Liver (tissue), 9 donors: ENCODE data around the gene MAP3K20. TPM values are rescaled to one million over a fixed set of nuclear protein-coding genes. Genes with fewer than 3 reads are reported as not detected.

Source experiments
- DNase-seq: peaks from one replicate; pipeline ENCODE4 v3.0.0-alpha.2; 2017; ENCODE audit warnings: low spot score
- H3K27ac ChIP-seq, 2 donors: one replicate each; pipeline ENCODE4 v1.7.0; 2013; ENCODE audit warnings: inconsistent platforms in 2 of 2, low read length in 2 of 2, control low read depth in 1 of 2, low read depth in 1 of 2, mild to moderate bottlenecking in 1 of 2
- H3K27me3 ChIP-seq, 4 donors: one replicate each; pipeline versions ENCODE4 v1.6.1 to v1.7.0; 2013; ENCODE audit warnings: low read length in 3 of 4, inconsistent platforms in 1 of 4, mild to moderate bottlenecking in 1 of 4, moderate library complexity in 1 of 4; ENCODE audit not compliant: control insufficient read depth in 4 of 4, insufficient read depth in 4 of 4
- H3K36me3 ChIP-seq, 4 donors: one replicate each; pipeline versions ENCODE4 v1.6.1 to v1.7.0; 2013; ENCODE audit warnings: low read length in 3 of 4, mild to moderate bottlenecking in 3 of 4, low read depth in 1 of 4, moderate library complexity in 1 of 4; ENCODE audit not compliant: control insufficient read depth in 4 of 4, insufficient read depth in 3 of 4
- H3K4me1 ChIP-seq, 4 donors: one replicate each; pipeline versions ENCODE4 v1.6.1 to v1.7.0; 2013; ENCODE audit warnings: low read length in 3 of 4, mild to moderate bottlenecking in 3 of 4, moderate library complexity in 1 of 4; ENCODE audit not compliant: control insufficient read depth in 4 of 4, insufficient read depth in 4 of 4
- H3K4me3 ChIP-seq, 3 donors: one replicate each; pipeline versions ENCODE4 v1.6.1 to v1.7.0; 2013; ENCODE audit warnings: low read length in 3 of 3, control low read depth in 1 of 3, low read depth in 1 of 3, mild to moderate bottlenecking in 1 of 3
- H3K9ac ChIP-seq, 2 donors: one replicate each; pipeline ENCODE4 v1.7.0; 2013; ENCODE audit warnings: low read length in 2 of 2, mild to moderate bottlenecking in 2 of 2, moderate library complexity in 2 of 2, control low read depth in 1 of 2, low read depth in 1 of 2
- H3K9me3 ChIP-seq, 4 donors: one replicate each; pipeline versions ENCODE4 v1.6.1 to v1.7.0; 2013; ENCODE audit warnings: low read length in 3 of 4; ENCODE audit not compliant: control insufficient read depth in 4 of 4
- ATF3 ChIP-seq: IDR thresholded peaks from 2 replicates; pipeline ENCODE4 v1.6.1; 2016; ENCODE audit warnings: antibody characterized with exemption
- FOXA2 ChIP-seq: IDR thresholded peaks from 2 replicates; pipeline ENCODE4 v1.6.1; 2016; ENCODE audit warnings: antibody characterized with exemption
- GABPA ChIP-seq, 2 donors: IDR thresholded peaks in 1 of 2; conservative IDR thresholded peaks in 1 of 2; 2 replicates each; pipeline ENCODE4 v1.6.1; 2016; ENCODE audit warnings: antibody characterized with exemption in 2 of 2, mild to moderate bottlenecking in 1 of 2, moderate library complexity in 1 of 2
- HNF4A ChIP-seq, 2 donors: conservative IDR thresholded peaks; 2 replicates each; pipeline ENCODE4 v1.6.1; 2016; ENCODE audit warnings: antibody characterized with exemption in 2 of 2, mild to moderate bottlenecking in 2 of 2
- HNF4G ChIP-seq: IDR thresholded peaks from 2 replicates; pipeline ENCODE4 v1.6.1; 2016; ENCODE audit warnings: antibody characterized with exemption
- JUND ChIP-seq, 2 donors: IDR thresholded peaks; 2 replicates each; pipeline ENCODE4 v1.6.1; 2016; ENCODE audit warnings: antibody characterized with exemption in 2 of 2
- MAX ChIP-seq: IDR thresholded peaks from 2 replicates; pipeline ENCODE4 v1.6.1; 2016; ENCODE audit warnings: antibody characterized with exemption
- NR2F2 ChIP-seq: IDR thresholded peaks from 2 replicates; pipeline ENCODE4 v1.6.1; 2016; ENCODE audit warnings: antibody characterized with exemption
- RAD21 ChIP-seq, 2 donors: IDR thresholded peaks; 2 replicates each; pipeline ENCODE4 v1.6.1; 2016; ENCODE audit warnings: antibody characterized with exemption in 2 of 2, mild to moderate bottlenecking in 2 of 2
- REST ChIP-seq: IDR thresholded peaks from 2 replicates; pipeline ENCODE4 v1.6.1; 2016; ENCODE audit warnings: antibody characterized with exemption, mild to moderate bottlenecking
- RXRA ChIP-seq, 2 donors: IDR thresholded peaks; 2 replicates each; pipeline ENCODE4 v1.6.1; 2017 to 2018; ENCODE audit warnings: antibody characterized with exemption in 2 of 2, mild to moderate bottlenecking in 1 of 2
- SP1 ChIP-seq: IDR thresholded peaks from 2 replicates; pipeline ENCODE4 v1.6.1; 2018; ENCODE audit warnings: antibody characterized with exemption, mild to moderate bottlenecking
- TAF1 ChIP-seq: conservative IDR thresholded peaks from 2 replicates; pipeline ENCODE4 v1.6.1; 2016; ENCODE audit warnings: antibody characterized with exemption, mild to moderate bottlenecking
- YY1 ChIP-seq: IDR thresholded peaks from 2 replicates; pipeline ENCODE4 v1.6.1; 2016; ENCODE audit warnings: antibody characterized with exemption, mild to moderate bottlenecking
- WGBS: extraction: QIAGEN DNeasy Blood & Tissue Kit; methylation state at CpG from one replicate; pipeline ENCODE4 v1.1.7; 2013; 5-methylcytosine and 5-hydroxymethylcytosine counted together
- polyA plus RNA-seq, 2 donors: library from polyadenylated mRNA; stranded (reverse) in 1 of 2; unstranded in 1 of 2; fragments of 200-250 nt in 1 of 2; fragments of >200 nt in 1 of 2; fragmentation: Nextera tagmentation in 1 of 2; extraction: Ambion mirVana in 1 of 2; gene quantifications; one replicate each; pipeline versions ENCODE4 v1.2.1 to v1.2.3, GENCODE V29; 2013 to 2015
- total RNA-seq, 2 donors: library from RNA; depleted of rRNA; stranded (reverse); fragments of >200 nt; gene quantifications; one replicate each; pipeline ENCODE4 v1.2.3, GENCODE V29; 2014
- donor health status: healthy.
- donor health status: healthy.
- donor health status: healthy.
- donor health status: healthy.
- donor health status: healthy.

MAP3K20 gene
- total and polyA plus RNA-seq, 4 donors = 9.1 to 22.6 (median 14.9) TPM

- no peak for TF ChIP-seq ATF3
These were observed 33.9 kb downstream of the MAP3K20 start (continued) for GRCh38 chr2:173109253-173110188.

- no peak for DNase-seq
- TF ChIP-seq YY1 (no peak), ATF3 (no peak), SP1 (no peak)
- Histone ChIP-seq H3K27me3 (no peaks in the 10 kb centered on the region), H3K9ac (no peak overlapping the region), H3K4me1 (no peaks in the 10 kb centered on the region), H3K27ac (no peak overlapping the region), H3K4me3 (no peak overlapping the region), H3K36me3 (no peaks in the 10 kb centered on the region), H3K9me3 (no peaks in the 10 kb centered on the region)
These were observed 42.0 kb downstream of the MAP3K20 start for GRCh38 chr2:173117678-173118077.

GRCh38 chr2:173118395-173118794 lies 42.7 kb downstream of the MAP3K20 start:
- Histone ChIP-seq H3K27ac (no peak overlapping the region), H3K27me3 (no peaks in the 10 kb centered on the region), H3K4me3 (no peak overlapping the region), H3K36me3 (no peaks in the 10 kb centered on the region), H3K9ac (no peak overlapping the region), H3K9me3 (no peaks in the 10 kb centered on the region), H3K4me1 (no peaks in the 10 kb centered on the region)
- no peak for DNase-seq
- TF ChIP-seq RXRA (IDR thresholded peaks at IDR 0.05) (no peak), FOXA2 (no peak), HNF4G (no peak), GABPA (IDR thresholded peaks at IDR 0.05 in 1 of 2, conservative IDR thresholded peaks at IDR 0.05 in 1 of 2) (no peak), RAD21 (IDR thresholded peaks at IDR 0.05) (no peak), ATF3 (no peak), NR2F2 (no peak), YY1 (no peak), JUND (IDR thresholded peaks at IDR 0.05) (no peak), REST (no peak), HNF4A (conservative IDR thresholded peaks at IDR 0.05) (no peak), MAX (no peak), TAF1 (no peak)
- 96% methylated on average over 1 of the region's 1 CpG for WGBS
